Esophagus muscularis mucosa (tissue), 3 donors: ENCODE measurements around the gene ACTRT3.

Source experiments
- POLR2A ChIP-seq: fragments of 450-650 bp; IDR thresholded peaks from one replicate; pipeline ENCODE4 v1.6.1; 2017; ENCODE audit warnings: antibody characterized with exemption, moderate library complexity, mild to moderate bottlenecking, low read depth
- POLR2AphosphoS5 ChIP-seq, 2 donors: sonication (generic); formaldehyde crosslinking; IDR thresholded peaks; one replicate each; pipeline ENCODE4 v1.6.1; 2017; ENCODE audit warnings: antibody characterized with exemption in 2 of 2
- TF ChIP-seq, protein P1 (sequence below), 3 experiments: fragments of 200-600 bp in 2 of 3; fragments of 450-650 bp in 1 of 3; sonication (generic) in 2 of 3; IDR thresholded peaks; one replicate each; pipeline ENCODE4 v1.5.1; 2017 to 2019; ENCODE audit warnings: antibody characterized with exemption in 3 of 3, mild to moderate bottlenecking in 2 of 3, moderate library complexity in 1 of 3

DNA sequence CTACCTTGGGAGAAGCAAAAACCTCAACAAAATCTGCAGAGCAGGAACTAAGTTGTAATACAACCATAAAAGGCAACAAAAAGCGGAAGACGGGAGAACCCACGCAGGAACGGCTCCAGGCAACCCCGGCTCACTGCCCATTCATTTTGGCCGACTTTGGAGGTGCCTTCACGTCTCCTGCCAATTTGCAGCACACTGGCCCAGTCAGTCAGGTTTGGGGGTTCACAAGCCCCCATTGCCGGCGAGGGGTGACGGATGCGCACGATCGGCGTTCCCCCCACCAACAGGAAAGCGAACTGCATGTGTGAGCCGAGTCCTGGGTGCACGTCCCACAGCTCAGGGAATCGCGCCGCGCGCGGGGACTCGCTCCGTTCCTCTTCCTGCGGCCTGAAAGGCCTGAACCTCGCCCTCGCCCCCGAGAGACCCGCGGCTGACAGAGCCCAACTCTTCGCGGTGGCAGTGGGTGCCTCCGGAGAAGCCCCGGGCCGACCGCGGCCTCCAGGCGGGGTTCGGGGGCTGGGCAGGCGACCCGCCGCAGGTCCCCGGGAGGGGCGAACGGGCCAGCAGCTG, 5.0 kb downstream of the ACTRT3 start:
- no peak for TF ChIP-seq POLR2A
- TF ChIP-seq, protein P1, sequence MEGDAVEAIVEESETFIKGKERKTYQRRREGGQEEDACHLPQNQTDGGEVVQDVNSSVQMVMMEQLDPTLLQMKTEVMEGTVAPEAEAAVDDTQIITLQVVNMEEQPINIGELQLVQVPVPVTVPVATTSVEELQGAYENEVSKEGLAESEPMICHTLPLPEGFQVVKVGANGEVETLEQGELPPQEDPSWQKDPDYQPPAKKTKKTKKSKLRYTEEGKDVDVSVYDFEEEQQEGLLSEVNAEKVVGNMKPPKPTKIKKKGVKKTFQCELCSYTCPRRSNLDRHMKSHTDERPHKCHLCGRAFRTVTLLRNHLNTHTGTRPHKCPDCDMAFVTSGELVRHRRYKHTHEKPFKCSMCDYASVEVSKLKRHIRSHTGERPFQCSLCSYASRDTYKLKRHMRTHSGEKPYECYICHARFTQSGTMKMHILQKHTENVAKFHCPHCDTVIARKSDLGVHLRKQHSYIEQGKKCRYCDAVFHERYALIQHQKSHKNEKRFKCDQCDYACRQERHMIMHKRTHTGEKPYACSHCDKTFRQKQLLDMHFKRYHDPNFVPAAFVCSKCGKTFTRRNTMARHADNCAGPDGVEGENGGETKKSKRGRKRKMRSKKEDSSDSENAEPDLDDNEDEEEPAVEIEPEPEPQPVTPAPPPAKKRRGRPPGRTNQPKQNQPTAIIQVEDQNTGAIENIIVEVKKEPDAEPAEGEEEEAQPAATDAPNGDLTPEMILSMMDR (IDR thresholded peaks at IDR 0.05) = no peak
- peak in 1 of 2 donors; percentile 65 for TF ChIP-seq POLR2AphosphoS5 (IDR thresholded peaks at IDR 0.05)
